GM18511 (cell line): Measurements from ENCODE around the gene STRIP1.

Experiments used
- ATAC-seq: cut with Tn5 transposase; IDR thresholded peaks from one replicate; pipeline ENCODE4 v1.9.1; 2021; ENCODE audit warnings: mild to moderate bottlenecking, moderate library complexity; ENCODE audit not compliant: unreplicated experiment

Gene STRIP1

DNA sequence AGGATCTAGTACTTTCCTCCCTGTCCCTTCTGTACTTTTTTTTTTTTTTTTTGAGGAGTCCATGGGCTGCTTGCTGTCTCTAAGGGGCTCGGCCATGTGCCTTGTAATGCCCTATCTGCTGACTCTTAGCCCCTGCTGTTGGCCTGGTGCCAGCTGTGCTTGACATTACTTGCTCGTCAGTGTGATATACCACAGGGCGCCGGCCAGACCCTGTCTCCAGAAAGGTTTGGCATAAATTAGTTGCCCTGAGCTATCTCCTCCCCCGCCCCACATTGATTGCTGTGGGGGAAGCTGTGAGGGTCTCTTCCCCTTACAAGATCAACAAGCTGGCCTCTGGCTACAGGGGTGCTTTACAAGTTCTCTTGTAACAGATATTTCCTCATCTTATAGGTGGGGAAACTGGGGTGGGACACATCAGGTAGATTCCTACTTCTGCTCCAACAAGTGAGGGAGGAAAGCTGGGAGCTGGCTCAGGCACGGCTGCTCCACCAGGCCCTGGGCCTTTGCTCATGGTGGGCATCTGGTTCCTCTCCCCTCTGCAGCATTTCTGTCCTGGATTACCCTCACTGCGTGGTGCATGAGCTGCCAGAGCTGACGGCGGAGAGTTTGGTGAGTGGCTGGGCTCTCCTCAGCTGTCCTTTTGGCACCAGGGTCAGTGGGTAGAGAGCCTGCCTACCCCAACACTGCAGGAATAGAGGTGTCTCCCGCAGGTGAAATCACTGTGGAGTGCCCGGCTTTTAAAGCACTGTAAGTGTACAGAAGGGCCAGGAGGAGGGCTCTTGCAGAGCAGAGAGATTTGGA, 15.6 kb downstream of the STRIP1 start:
- ATAC-seq = no peak

DNA sequence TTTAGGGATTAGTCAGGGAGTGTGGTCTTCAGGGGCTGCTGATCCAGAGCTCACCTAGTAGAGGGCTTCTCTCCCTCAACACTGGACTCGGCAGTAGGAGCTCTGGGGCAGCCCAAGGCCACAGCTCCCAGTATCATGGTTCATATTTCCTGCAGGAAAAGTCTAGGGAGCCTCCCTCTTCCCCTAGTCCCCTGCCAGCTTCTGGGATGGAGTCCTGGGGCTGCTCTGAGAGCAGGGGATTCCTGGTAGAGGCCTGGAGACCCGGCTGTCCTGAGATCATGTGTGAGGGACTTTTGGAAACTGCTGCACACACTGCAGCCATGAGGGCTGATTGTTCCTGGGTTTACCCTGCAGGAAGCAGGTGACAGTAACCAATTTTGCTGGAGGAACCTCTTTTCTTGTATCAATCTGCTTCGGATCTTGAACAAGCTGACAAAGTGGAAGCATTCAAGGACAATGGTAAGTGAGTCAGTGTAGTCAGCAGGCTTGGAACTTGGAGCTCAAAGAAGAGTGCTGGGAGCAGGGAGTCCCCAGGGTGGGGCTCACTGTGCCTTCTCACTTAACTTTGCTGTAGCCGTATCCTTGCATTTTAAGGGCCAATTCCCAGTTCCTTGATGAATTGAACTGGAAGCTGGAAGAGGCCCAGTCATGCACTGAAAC, 16.3 kb downstream of the STRIP1 start:
- ATAC-seq = no peak

DNA sequence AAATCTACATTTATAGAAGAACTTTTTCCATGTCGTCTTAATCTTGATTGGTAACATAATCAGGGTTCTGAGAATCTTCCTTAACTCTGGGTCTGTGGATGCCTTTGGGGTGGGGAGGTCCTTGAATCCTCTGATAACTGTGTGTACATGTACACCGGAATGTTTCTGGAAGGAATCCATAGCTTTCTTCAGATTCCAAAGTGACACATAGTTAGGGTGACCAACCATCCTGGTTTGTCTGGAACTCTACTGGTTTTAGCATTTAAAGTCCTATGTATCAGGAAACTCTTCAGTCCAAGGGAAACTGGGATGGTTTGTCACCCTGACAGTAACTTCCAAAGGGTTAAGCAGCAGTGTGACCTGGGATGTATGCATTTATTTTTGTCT, 16.8 kb downstream of the STRIP1 start:
- no peak for ATAC-seq

DNA sequence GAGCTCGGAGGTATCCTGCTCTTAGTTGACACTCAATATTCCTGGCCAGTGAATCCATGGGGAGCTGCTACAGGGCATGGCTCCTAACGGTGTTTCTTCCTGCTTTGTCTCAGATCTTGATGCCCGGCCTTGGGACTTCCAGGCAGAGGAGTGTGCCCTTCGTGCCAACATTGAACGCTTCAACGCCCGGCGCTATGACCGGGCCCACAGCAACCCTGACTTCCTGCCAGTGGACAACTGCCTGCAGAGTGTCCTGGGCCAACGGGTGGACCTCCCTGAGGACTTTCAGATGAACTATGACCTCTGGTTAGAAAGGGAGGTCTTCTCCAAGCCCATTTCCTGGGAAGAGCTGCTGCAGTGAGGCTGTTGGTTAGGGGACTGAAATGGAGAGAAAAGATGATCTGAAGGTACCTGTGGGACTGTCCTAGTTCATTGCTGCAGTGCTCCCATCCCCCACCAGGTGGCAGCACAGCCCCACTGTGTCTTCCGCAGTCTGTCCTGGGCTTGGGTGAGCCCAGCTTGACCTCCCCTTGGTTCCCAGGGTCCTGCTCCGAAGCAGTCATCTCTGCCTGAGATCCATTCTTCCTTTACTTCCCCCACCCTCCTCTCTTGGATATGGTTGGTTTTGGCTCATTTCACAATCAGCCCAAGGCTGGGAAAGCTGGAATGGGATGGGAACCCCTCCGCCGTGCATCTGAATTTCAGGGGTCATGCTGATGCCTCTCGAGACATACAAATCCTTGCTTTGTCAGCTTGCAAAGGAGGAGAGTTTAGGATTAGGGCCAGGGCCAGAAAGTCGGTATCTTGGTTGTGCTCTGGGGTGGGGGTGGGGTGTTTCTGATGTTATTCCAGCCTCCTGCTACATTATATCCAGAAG, 19.4 kb downstream of the STRIP1 start:
- ATAC-seq = no peak

DNA sequence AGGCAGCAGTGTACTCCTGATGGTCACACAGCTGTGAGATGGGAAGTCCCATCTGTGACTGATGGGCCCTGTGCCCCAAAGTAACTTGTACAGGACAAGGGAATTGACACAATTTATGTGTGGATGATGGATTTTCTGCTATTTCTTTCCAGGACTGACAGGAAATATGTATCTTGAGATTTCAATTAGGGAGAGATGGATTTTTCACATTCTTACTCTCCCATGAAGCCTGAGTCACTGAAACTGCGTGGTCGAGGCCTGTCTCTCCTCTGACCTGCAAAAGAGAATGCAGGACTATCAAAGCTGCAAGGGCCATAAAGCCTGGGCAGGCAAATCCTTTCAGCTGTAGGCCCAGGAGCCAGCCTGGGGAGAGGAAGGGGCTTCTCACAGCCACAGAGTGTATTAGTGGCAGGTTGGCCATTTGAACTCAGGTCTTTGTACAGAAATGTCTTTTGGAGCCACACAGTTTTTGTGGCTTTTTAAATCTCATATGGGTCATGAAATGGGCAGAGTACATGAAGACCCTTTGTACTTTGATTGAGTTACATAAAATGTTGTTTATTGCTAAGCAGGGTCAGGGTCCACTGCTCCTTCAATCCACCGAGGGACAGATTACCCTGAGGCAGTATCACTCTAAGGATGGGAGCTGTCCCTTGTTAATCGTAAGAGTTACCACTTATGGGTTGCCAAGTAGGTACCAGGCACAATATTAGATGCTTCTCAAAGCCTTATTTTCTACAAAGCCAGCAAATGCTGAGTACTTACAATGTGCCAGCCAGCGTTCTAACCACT, 21.3 kb downstream of the STRIP1 start:
- ATAC-seq = no peak

DNA sequence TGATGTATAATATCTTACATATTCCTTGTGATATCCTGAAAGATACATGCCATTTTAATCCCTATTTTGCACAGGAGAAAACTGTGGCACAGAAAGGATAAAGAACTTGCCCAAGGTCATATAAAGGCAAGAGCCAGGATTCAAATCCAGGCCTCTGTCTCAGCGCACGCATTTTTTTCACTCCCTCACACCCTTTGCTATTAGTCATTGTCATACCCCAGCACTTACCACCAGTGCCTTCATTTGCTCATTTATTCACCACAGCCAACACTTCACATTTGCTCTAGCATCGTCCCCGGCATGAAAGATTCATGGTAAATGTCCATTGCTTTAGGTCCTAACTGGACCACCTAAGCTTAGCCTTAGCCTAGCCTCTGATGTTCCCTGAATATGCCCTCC, 21.9 kb downstream of the STRIP1 start:
- no peak for ATAC-seq

DNA sequence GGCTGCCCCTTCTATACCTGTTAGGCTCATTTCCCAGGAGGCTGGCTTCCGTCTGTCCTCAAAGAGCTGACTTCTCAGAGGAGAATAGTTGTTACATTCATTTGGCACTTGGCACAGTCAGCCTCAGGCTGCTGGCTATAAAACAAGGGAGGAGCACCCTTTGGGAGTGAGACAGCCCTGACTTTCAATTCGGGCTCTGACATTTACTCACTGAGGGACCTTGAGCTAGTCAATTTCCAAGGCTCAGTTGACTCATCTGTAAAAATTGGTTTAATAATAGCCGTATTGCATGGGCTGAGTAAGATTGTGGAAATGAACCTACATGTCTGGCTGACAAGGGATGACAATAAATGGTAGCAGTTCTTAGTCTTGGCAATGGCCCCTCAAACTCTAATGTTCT, 22.4 kb downstream of the STRIP1 start:
- ATAC-seq = no peak

DNA sequence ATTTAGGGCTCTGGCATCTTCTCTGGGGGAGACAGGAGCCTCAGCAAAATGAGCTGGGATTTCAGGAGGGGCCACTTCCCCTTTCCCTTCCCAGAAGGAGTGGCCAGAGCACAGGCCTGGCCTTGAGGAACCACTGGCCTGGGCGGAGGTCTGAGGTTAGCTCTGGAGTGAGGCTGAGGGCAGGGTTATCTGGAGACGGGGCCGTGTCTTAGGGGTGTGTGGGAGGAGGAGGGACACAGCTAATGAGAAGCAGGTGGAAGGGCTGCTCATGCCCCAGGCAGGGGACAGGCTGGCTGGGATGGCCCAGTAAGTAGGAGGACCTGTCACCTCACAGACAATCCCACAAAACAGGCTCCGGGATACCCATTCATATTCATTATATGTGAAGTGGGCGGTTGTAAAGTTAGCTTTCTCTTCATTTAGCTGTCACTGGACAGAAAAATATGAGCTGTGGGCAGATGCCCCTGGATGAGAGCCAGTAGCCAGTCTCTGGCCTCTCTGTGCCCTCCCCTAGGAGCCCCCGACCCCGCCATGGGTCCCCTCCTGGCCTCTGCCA, 23.6 kb downstream of the STRIP1 start:
- ATAC-seq = no peak

DNA sequence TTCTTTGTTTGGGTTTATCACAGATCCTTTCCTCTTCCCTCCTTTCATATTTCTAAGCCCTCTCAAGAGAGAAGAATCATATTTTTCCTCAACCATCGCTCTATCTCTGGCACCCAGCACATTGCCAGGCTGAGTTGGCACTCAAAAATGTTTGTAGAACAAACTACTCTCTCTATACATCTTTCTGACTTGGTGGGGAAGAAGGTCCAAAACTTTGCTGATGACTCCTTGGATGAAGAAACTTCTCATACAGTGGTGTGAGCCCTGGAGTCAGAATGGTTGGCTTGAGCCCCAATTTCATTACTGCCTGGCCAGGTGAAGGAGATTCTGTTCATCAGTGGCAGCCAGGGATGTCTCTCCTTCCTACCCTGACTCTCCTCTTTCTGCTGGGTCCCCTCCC, 24.2 kb downstream of the STRIP1 start:
- no peak for ATAC-seq

DNA sequence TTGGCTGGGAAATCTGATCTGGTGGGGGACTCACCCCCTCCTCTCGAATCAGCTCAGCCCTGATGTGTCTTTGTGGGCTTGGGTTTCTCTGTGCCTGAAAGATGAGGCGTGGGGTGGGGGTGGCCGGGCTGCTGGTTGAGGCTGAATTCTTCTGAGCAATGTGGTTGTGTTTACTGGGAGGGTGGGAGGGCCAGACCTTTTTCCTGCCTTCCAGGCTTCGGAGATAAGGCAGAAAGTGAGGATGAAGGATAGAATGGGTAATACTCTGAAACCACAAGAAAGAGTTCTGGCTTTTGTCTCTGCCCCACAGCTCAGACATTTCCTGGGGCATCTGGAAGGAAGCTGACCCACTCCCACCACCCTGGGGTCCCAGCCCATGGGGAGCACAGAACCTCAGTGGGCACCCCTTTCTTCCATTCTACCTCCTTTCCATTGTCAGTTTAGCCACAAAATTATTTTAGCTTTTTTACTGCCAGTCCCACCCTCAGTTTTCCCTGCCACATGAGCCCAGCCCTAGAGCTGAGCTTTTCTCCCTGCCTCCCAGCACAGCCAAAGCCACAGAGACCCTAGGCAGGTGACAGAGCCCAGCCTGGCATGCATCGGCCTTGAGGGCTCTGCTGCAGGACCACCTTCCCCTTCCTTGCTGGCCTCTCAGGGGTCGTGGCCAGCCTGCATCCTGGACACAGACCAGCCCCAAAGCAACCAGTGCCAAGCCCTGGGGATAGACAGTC, 24.9 kb downstream of the STRIP1 start:
- no peak for ATAC-seq

DNA sequence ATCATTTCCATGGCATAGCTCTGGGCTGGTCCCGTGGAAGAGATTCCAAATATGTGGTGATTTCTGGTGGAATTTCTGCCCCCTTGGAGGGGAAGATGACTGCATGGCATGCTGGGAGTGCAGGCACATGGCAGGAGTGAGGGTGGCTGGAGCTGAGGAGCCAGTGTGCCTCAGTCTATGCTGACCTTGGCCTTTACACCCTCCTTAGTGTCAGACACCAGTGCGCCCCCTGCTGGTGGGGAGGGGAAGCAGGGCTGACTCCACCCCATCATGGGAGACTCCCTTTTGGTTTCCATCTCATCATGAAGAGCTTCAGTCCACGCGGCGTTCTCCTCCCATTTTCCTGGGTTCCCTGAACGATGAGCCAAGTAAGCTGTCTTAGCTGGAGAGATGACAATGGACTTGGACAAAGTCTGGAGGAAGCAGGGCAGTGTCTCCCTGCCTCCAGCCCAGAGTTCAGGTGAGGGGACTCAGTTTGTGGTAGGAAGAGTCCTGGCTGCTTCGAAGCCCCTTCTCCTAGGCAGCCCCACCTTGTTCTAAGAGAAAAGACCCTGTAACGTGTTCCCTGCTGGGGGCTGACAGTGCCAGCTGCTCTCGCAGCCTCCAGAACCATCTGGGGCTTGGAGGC, 25.7 kb downstream of the STRIP1 start:
- peak; percentile 70 for ATAC-seq

DNA sequence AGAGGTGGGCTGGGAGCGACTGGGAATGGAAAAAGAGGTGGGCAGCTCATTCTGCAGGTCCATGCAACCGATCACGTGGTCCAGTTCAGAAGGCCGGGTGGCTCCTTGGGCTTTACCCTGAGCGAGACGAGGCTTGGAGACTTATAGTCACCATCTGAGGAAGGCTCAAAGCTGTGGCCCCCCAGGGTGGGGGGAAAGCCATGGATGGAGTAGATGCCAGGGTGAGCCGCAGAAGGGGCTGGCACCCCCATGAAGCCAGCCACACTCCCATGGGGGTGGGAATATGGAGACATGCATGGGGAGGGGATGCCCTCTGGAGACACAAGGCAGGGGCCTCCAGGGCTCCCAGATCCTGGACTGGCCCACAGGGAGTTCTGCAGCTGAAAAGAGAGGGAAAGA, 26.2 kb downstream of the STRIP1 start:
- no peak for ATAC-seq

DNA sequence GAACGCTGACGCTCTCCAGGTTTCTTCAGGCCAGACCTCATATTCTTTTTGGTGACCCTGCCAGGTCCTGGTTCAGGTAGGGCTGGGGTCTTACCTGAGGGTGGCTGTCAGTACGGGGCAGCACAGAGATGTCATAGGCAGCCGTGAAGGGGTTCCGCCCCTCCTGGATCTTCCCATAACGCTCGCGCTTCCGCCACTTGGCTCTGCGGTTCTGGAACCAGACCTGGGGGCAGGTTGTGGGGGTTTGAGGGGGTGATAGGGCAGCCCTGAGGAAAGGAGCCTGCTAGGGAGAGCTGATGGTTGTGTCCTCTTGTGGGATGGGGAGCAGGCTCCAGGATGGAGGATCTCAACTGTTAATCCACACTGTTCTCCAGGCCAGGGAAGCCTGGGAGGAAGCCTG, 26.9 kb downstream of the STRIP1 start:
- ATAC-seq = no peak

DNA sequence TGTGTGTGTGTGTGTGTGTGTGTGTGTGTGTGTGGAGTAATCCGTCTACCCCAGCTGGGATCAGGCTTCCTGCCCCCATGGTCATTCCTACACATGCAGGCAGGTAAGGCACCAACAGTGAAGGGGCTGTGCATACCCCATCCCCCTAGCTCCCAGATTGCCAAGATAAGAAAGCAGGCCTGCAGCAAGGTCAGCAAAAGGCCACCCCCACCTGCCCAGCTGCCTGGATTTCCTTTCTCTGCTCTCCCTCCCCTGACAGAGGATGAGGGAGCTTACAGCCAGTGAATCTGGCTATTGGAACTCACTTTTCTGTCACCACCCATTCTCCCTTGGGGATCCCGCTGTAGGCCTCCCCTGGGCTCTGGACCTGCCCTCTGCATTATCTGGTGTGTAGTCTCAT, 28.2 kb downstream of the STRIP1 start:
- no peak for ATAC-seq

DNA sequence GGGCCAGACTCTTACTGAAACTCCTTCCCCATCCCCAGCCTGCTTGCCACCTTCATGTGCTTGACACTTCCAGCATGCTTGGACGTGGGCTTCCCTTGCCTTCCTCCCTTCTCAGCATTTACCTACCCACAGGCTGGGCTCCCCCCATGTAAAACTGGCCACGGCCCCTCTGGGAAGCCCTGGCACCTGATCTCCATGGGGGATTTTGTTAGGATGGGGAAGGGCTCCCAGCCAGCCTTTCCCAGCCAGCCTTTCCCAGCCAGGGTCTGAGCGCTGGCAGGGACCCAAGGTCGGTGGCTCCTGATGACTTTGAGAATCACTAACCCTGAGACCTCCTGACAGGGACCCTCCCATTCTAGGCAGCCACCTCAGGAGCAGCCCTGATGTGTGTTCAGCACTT, 29.4 kb downstream of the STRIP1 start:
- ATAC-seq = no peak

DNA sequence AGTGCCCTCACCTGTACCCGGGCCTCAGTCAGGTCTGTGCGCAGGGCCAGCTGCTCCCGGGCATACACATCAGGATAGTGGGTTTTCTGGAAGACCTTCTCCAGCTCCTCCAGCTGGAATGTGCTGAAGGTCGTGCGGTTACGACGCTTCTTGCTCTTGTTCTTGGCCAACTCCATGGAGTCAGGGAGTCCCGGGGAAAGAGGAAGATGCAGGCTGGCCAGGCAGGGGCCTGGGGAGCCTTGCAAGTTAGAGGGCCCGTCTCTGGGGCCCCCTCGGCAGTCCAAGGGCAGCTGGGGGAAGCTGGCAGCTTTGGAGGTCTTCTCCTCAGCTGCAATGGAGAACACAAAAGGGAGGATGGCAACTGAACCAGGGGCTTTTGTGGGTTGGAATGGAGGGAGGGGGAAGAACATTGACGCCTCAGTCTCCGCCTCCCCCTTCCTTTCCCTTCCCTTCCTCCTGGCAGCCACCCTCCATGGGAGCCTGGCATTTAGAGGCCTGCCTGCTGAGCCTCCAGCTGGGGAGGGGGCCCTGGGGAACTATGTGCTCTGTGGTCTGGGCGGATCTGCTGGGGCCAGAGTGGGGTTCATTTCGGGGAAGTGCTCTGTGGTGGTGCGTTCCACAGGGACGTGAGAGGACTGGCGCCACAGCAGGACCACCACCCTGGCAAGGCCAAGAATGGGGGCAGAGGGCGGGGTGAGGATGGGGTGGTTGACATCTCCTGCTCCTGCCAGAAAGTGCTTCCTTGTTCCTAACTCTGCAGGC, 30.3 kb downstream of the STRIP1 start:
- no peak for ATAC-seq

DNA sequence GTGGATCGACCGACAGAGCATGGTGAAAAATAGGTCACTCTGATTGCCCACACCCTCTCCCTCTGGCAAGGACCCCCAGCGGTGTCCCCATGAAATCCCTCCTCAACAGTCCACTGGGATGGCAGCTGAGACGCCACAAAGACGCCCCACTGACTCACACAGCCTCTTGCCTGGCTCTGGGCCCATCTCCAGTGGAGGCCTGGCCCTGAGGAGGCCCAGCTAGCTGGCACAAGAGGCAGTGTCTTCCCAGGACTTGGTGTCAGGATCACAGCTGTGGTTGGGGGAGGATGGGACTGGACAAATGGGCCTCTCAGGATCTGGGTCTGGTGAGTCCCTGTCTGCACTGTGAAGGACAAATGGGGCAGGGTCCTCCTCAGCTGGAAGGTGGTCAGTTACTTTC, 31.4 kb downstream of the STRIP1 start:
- ATAC-seq = no peak

DNA sequence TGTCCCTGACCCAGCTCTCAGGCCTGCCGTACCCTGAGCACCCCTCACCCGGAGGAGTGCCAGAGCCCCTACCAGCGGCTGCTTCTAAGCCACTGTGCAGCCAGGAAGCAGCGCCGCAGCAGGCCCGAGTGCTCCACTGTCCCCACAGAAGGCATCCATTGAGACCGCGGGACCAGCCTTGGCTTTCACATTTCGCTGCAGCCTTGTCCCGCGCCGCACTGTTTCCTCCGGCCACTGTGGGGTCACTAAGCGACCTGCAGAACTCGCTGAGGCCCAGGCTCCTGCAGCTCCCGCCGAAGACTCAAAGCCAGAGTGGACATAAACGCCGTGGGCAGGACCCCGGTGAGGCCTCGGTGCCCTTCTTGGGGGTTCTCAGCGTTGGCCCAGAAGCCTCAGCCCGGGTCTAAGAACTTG, 33.1 kb downstream of the STRIP1 start:
- no peak for ATAC-seq
